GM13977 (cell line): Measurements from ENCODE around the gene PPP3CA.
"Not testable (repeated sequence)": the region's sequence is repeated elsewhere in the genome, so short reads cannot be mapped to it uniquely, and the experiment has no call there.

Source experiments
- DNase-seq: peaks from one replicate; pipeline ENCODE4 v3.0.0; 2012; ENCODE audit warnings: low spot score
- CTCF ChIP-seq: IDR thresholded peaks from 2 replicates; pipeline ENCODE4 v1.5.1; 2012; ENCODE audit warnings: mild to moderate bottlenecking, control low read depth; ENCODE audit not compliant: insufficient read depth; ENCODE audit errors: extremely low read depth, missing control alignments
- in situ Hi-C: fragments of 300-500 bp; cut with MboI; formaldehyde crosslinking; loops from one replicate; pipeline ENCODE4 v1.12.0; 2022; ENCODE audit warnings: low sequenced_read_pairs, low pct_unique_long_range_greater_than_20kb, mixed read lengths, inconsistent platforms; ENCODE audit not compliant: unreplicated experiment

Gene PPP3CA

DNA sequence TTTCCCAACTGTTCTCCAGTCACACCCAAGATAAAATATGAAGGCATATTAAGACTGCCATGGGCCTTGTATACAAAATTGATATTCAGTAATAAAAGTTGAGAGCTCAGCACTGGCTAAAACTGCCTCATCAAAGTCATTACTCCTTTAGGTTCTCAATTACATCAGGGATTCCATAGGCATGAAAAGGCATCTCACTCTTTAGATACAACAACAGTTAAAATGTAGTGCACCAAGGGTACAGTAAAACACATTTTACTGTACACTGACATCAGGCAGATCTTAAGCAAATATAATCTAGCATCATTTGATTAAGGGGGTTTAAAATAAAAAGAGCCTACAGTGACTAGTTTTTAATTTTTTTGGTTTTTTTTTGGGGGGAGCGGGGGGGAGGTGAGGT lies 107.7 kb downstream of the PPP3CA start:
- DNase-seq, result no peak
- TF ChIP-seq CTCF, result no peak
- in situ Hi-C loops, result no loop called here

DNA sequence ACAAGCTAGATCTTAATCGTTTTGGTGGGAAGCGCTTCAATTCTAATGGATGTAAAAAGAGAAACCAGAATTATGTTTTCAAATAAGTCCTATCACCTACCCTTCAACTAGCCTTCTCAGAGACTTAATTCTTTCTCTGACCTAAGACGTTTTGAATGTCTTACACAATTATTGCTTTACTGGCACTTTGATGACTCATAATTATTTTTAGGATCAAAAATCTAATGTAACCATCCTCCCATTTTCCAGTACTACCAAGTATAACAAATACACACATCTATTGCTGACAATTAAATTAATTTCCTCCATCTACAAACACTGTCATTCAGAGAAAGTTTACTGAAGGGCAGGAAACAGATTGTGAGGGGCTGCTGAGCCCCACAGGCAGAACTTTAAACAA lies 108.6 kb downstream of the PPP3CA start:
- no peak for DNase-seq
- in situ Hi-C loops, result no loop called here
- TF ChIP-seq CTCF, result no peak

- in situ Hi-C loops, result no loop called here
- DNase-seq, result no peak
- TF ChIP-seq CTCF, result no peak
These were observed 109.6 kb downstream of the PPP3CA start for GRCh38 chr4:101237773-101238172.

DNA sequence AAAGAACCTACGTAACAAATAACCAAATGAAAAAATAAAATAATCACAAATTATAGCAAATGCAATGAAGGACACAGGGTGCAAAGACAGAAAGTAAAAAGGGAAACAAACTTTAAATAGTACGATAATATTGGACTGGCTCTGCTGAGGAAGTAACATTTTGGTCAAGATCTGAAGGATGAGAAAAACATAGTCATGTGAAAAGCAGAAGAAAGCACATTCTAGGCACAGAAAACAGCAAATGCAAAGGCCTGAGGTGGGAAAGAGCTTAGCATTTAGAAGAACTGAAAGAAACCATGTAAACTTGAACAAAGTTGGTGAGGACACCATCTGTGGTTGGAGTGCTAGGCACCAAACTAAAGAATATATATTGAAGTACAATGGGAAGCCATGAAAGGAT lies 111.2 kb downstream of the PPP3CA start:
- TF ChIP-seq CTCF, result no peak
- no peak for DNase-seq
- in situ Hi-C loops, result no loop called here

DNA sequence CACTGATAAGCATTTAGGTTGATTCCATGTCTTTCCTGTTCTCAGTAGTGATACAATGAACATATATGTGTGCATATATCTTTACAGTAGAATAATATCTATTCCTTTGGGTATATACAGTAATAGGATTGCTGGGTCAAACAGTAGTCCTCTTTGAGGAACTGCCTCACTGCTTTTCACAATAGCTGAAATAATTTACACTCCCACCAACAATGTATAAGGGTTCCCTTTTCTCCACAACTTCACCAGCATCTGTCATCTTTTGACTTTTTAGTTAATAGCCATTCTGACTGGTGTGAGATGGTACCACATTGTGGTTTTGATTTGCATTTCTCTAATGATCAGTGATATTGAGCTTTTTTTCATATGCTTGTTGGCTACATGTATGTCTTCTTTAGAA lies 113.2 kb downstream of the PPP3CA start:
- in situ Hi-C loops, DNase-seq: not testable (repeated sequence)

- no peak for TF ChIP-seq CTCF
- in situ Hi-C loops, result no loop called here
- DNase-seq, result no peak
These were observed 115.1 kb downstream of the PPP3CA start for GRCh38 chr4:101232074-101232776.

DNA sequence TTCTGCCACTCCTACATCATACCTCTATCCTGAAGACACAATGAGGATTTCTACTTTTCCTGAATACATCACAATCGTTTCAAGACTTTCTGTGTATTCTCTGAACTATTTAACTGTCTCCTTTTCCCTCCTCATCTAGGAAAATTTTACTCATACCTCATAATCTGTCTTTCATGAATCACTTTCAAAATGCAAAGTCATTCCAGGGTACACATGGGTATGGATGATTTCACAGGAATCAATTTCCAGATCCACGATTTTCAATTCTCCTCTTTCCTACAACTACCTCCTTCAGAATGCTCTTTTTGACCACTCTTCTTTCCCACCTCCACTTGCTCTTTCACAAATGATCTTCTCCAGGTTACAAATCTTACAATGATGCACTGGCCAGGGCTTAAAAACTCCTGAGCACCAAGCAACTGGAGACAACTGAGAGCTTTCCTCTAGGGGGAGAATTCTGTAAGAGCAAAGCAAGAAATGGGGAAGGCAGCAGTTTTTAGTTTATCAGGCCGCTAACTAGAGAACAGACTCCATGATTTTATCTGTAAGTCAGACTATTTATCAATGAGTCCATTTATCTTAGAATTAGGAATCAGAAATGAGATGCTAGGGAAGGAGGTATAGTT lies 116.4 kb downstream of the PPP3CA start:
- no peak for DNase-seq
- in situ Hi-C loops, result no loop called here
- no peak for TF ChIP-seq CTCF
